Neuronal stem cell (in vitro differentiated cells): Measurements from ENCODE around the gene CFD.

Experiments used
- DNase-seq: peaks from one replicate; pipeline ENCODE4 v3.0.0-alpha.2; 2013; ENCODE audit warnings: low spot score
- H2AFZ ChIP-seq: one replicate; pipeline ENCODE4 v1.6.1; 2013; ENCODE audit warnings: mild to moderate bottlenecking, low read length, inconsistent platforms
- H2AK5ac ChIP-seq: 2 replicates; pipeline ENCODE4 v1.6.1; 2013; ENCODE audit warnings: low read depth, mild to moderate bottlenecking, inconsistent platforms, low read length, moderate library complexity, mixed read lengths
- H2BK120ac ChIP-seq: 2 replicates; pipeline ENCODE4 v1.6.1; 2013; ENCODE audit warnings: low read depth, mild to moderate bottlenecking, inconsistent platforms, low read length, moderate library complexity, mixed read lengths
- H2BK12ac ChIP-seq: one replicate; pipeline ENCODE4 v1.6.1; 2013; ENCODE audit warnings: low read length, inconsistent platforms
- H2BK15ac ChIP-seq: 2 replicates; pipeline ENCODE4 v1.6.1; 2013; ENCODE audit warnings: mild to moderate bottlenecking, low read length, inconsistent platforms, mixed read lengths
- H2BK5ac ChIP-seq: one replicate; pipeline ENCODE4 v1.6.1; 2013; ENCODE audit warnings: inconsistent platforms, mild to moderate bottlenecking, low read length, moderate library complexity
- H3K14ac ChIP-seq: one replicate; pipeline ENCODE4 v1.6.1; 2013; ENCODE audit warnings: low read length, inconsistent platforms
- H3K18ac ChIP-seq: 2 replicates; pipeline ENCODE4 v1.6.1; 2013; ENCODE audit warnings: low read length, inconsistent platforms
- H3K23ac ChIP-seq: 2 replicates; pipeline ENCODE4 v1.6.1; 2013; ENCODE audit warnings: low read depth, mild to moderate bottlenecking, mixed read lengths, low read length, inconsistent platforms; ENCODE audit not compliant: poor library complexity
- H3K27ac ChIP-seq: replicated peaks from 3 replicates; pipeline ENCODE4 v1.5.1; 2013; ENCODE audit warnings: low read length, inconsistent platforms
- H3K27me3 ChIP-seq, 3 experiments: 2 replicates each; pipeline ENCODE4 v1.6.1; 2013; ENCODE audit warnings: low read length in 3 of 3, mild to moderate bottlenecking in 2 of 3, inconsistent platforms in 1 of 3, low read depth in 1 of 3, mixed read lengths in 1 of 3, moderate library complexity in 1 of 3; ENCODE audit not compliant: control insufficient read depth in 3 of 3, insufficient read depth in 3 of 3
- H3K36me3 ChIP-seq, 2 donors: replicated peaks in 1 of 2; 2 replicates each; pipeline ENCODE4 v1.6.1; 2013; ENCODE audit warnings: low read length in 2 of 2; ENCODE audit not compliant: control insufficient read depth in 2 of 2, insufficient read depth in 2 of 2
- H3K4ac ChIP-seq: 2 replicates; pipeline ENCODE4 v1.6.1; 2013; ENCODE audit warnings: inconsistent platforms, mild to moderate bottlenecking, low read length, moderate library complexity
- H3K4me1 ChIP-seq, 2 donors: 1 replicate in 1 of 2; 2 replicates in 1 of 2; pipeline ENCODE4 v1.6.1; 2013; ENCODE audit warnings: low read length in 2 of 2, low read depth in 1 of 2; ENCODE audit not compliant: control insufficient read depth in 2 of 2, insufficient read depth in 1 of 2
- H3K4me2 ChIP-seq: one replicate; pipeline ENCODE4 v1.6.1; 2013; ENCODE audit warnings: mild to moderate bottlenecking, low read length, inconsistent platforms; ENCODE audit not compliant: insufficient read depth, poor library complexity, severe bottlenecking
- H3K4me3 ChIP-seq, 2 donors: 2 replicates each; pipeline ENCODE4 v1.5.1; 2013; ENCODE audit warnings: low read length in 2 of 2, mild to moderate bottlenecking in 2 of 2, inconsistent platforms in 1 of 2, moderate library complexity in 1 of 2
- H3K79me1 ChIP-seq: one replicate; pipeline ENCODE4 v1.6.1; 2013; ENCODE audit warnings: low read depth, mild to moderate bottlenecking, inconsistent platforms, low read length, moderate library complexity
- H3K9ac ChIP-seq: one replicate; pipeline ENCODE4 v1.6.1; 2013; ENCODE audit warnings: mild to moderate bottlenecking, low read depth, low read length, inconsistent platforms; ENCODE audit not compliant: poor library complexity
- H3K9me3 ChIP-seq, 2 donors: replicated peaks in 1 of 2; 2 replicates each; pipeline versions ENCODE3 to v1.6.1; 2013; ENCODE audit warnings: low read length in 2 of 2, mild to moderate bottlenecking in 2 of 2, inconsistent platforms in 1 of 2, low read depth in 1 of 2, mixed read lengths in 1 of 2, moderate library complexity in 1 of 2; ENCODE audit not compliant: control insufficient read depth in 2 of 2, insufficient read depth in 1 of 2
- H4K8ac ChIP-seq: one replicate; pipeline ENCODE4 v1.6.1; 2013; ENCODE audit warnings: low read depth, mild to moderate bottlenecking, inconsistent platforms, low read length, moderate library complexity
- H4K91ac ChIP-seq: one replicate; pipeline ENCODE4 v1.6.1; 2013; ENCODE audit warnings: low read length, low read depth, mild to moderate bottlenecking, inconsistent platforms; ENCODE audit not compliant: poor library complexity
- WGBS, 2 donors: extraction: QIAGEN DNeasy Blood & Tissue Kit; methylation state at CpG; one replicate each; pipeline ENCODE4 v1.1.7; 2013; ENCODE audit warnings: missing lambda C conversion rate in 2 of 2, mixed read lengths in 1 of 2; ENCODE audit not compliant: insufficient read length in 2 of 2, insufficient replicate concordance in 1 of 2; ENCODE audit errors: extremely low coverage in 2 of 2; 5-methylcytosine and 5-hydroxymethylcytosine counted together

The CFD gene

DNA sequence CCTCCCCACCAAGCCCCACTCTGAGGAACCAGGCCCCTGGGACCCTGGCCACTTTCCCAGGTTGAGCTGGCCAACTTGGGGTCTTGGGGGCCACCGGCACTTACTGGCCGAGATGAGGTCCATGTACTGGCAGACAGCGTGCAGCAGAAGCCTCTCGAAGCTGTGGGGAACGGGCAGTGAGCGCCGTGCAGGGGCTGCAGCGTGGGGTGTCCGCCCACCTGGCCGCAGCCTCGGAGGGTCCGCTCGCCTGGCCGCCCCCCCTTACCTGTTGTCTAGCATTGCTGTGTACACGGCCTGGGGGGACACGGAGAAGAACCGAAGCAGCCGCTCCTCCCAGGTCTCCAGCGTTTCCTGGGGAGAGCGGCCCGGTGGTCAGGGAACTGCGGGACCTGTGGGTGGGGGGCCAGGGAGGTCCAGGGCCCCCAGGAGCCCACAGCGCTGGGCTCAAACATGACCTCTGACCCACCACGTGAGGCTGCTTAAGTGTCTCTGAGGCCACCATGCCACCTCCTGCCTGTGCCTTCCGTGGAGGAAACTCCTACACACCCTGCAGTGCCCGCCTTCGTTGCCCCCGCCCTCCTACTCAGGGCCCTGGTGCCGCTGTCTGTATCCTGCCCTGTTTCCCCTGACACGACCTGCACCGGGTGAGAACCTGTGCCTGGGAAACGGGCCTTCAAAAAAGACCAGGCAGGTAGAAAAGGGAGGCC, 40.0 kb downstream of the CFD start:
- Histone ChIP-seq H2BK15ac (no peak overlapping the region), H3K4me1 (peaks cover 5 to 7% of the 10 kb centered on the region in 2 donors), H4K8ac (no peak overlapping the region), H3K4me2 (no peak overlapping the region), H2AK5ac (no peak overlapping the region), H4K91ac (no peak overlapping the region), H3K79me1 (peaks cover 10% of the 10 kb centered on the region), H3K4ac (no peak overlapping the region), H3K27me3 (no peaks in the 10 kb centered on the region), H2BK120ac (no peak overlapping the region), H3K4me3 (no peak overlapping the region), H3K36me3 (peaks cover 3 to 53% of the 10 kb centered on the region in 2 donors), H2BK5ac (peak overlapping the region; percentile 75), H3K23ac (no peak overlapping the region), H3K18ac (peak overlapping the region; percentile 28), H3K9me3 (no peaks in the 10 kb centered on the region), H3K9ac (no peak overlapping the region), H2AFZ (no peak overlapping the region), H2BK12ac (no peak overlapping the region), H3K14ac (no peak overlapping the region), H3K27ac (no peak overlapping the region)
- DNase-seq: no peak
- no CpG with 5 or more reads among the region's 32 CpGs for WGBS, 2 donors

DNA sequence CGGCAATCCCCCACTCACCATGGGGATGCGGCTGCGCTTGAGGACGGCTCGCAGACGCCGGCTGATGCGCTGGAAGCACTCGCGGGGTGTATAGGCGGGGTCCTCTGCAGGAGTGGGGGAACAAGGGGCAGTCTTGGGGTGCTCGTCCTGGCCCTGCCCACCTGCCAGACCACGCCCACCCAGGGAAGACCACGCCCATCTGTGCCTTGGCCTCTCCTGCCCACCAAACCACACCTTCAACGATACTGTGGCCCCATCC, 40.5 kb downstream of the CFD start:
- WGBS, 2 donors: no CpG with 5 or more reads among the region's 15 CpGs
- Histone ChIP-seq H3K9ac (no peak overlapping the region), H2BK120ac (no peak overlapping the region), H4K8ac (no peak overlapping the region), H3K27me3 (no peaks in the 10 kb centered on the region), H3K79me1 (peaks cover 10% of the 10 kb centered on the region), H3K4me2 (no peak overlapping the region), H3K14ac (no peak overlapping the region), H3K4ac (no peak overlapping the region), H3K9me3 (no peaks in the 10 kb centered on the region), H2AK5ac (no peak overlapping the region), H2BK5ac (peak overlapping the region; percentile 75), H2BK12ac (no peak overlapping the region), H2AFZ (no peak overlapping the region), H3K27ac (no peak overlapping the region), H3K4me1 (peaks cover 5 to 7% of the 10 kb centered on the region in 2 donors), H3K23ac (no peak overlapping the region), H3K18ac (no peak overlapping the region), H3K36me3 (peaks cover 3 to 53% of the 10 kb centered on the region in 2 donors), H4K91ac (no peak overlapping the region), H3K4me3 (no peak overlapping the region), H2BK15ac (no peak overlapping the region)
- no peak for DNase-seq

DNA sequence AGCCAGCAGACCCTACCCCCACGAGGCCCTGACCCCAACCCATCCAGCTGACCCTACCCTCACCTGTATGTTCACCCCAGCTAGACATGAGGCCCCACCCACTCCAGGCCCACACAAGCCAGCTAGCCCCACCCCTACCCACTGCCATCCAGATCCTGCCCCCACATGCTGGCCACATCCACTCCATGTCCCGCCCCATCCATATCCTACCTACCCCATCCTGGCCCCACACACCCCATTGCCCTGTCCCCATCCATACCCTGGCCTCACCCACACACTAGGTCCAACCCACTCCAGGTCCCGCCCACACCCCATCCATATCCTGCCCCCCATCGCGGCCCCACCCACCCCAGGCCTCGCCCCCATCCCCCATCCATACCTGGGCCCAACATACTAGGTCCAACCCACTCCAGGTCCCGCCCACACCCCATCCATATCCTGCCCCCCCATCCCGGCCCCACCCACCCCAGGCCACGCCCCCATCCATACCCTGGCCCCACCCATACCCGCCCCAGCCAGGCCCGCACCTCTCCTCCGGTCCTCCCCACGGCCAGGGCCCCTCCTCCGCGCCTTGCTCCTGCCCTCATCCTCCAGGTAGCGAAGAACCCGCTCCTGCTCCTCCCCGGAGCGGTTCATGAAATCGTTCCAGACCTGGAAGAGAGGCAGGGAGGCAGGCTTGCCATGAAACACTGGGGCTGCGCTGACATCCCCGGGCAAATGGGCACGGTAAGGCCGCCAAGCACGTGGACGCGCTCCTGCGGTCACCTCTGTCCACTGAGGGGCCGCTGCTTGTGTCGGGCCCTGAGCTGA, 41.0 kb downstream of the CFD start:
- no peak overlapping the region for H2BK15ac ChIP-seq
- no peak overlapping the region for H2BK120ac ChIP-seq
- no peak overlapping the region for H3K14ac ChIP-seq
- peak overlapping the region; percentile 52 for H3K18ac ChIP-seq
- no peak overlapping the region for H3K27ac ChIP-seq
- peak overlapping the region; percentile 75 for H2BK5ac ChIP-seq
- no peaks in the 10 kb centered on the region for H3K27me3 ChIP-seq
- no peak overlapping the region for H3K4me3 ChIP-seq
- no peak overlapping the region for H2BK12ac ChIP-seq
- H4K8ac ChIP-seq: no peak overlapping the region
- H2AK5ac ChIP-seq: no peak overlapping the region
- H3K36me3 ChIP-seq: peaks cover 3 to 53% of the 10 kb centered on the region in 2 donors
- no peak for DNase-seq
- no peaks in the 10 kb centered on the region for H3K9me3 ChIP-seq
- no peak overlapping the region for H2AFZ ChIP-seq
- peaks cover 11% of the 10 kb centered on the region for H3K79me1 ChIP-seq
- peaks cover 5 to 7% of the 10 kb centered on the region in 2 donors for H3K4me1 ChIP-seq
- H3K4me2 ChIP-seq: no peak overlapping the region
- no peak overlapping the region for H3K23ac ChIP-seq
- no CpG with 5 or more reads among the region's 30 CpGs for WGBS, 2 donors
- no peak overlapping the region for H3K4ac ChIP-seq
- no peak overlapping the region for H3K9ac ChIP-seq
- H4K91ac ChIP-seq: no peak overlapping the region
